Measurements from ENCODE around the gene RGS3.
A peak's percentile ranks its signal among the peaks of the same experiment; 100 is the strongest.

RGS3 gene

GRCh38 chr9:113608082-113608685 is 144.7 kb downstream of the RGS3 start:
- no peak for DNase-seq

GRCh38 chr9:113609562-113610318 is 146.2 kb downstream of the RGS3 start:
- DNase-seq = no peak

- DNase-seq = no peak
These were observed 148.1 kb downstream of the RGS3 start for GRCh38 chr9:113611461-113612215.

GRCh38 chr9:113612216-113612747 is 148.8 kb downstream of the RGS3 start:
- no peak for DNase-seq

- no peak for DNase-seq
These were observed 149.3 kb downstream of the RGS3 start for GRCh38 chr9:113612828-113613227.

GRCh38 chr9:113613815-113614413 is 150.4 kb downstream of the RGS3 start:
- no peak for DNase-seq

- DNase-seq = no peak
These were observed 151.5 kb downstream of the RGS3 start for GRCh38 chr9:113614843-113615648.

- no peak for DNase-seq
These were observed 152.6 kb downstream of the RGS3 start for GRCh38 chr9:113616116-113616515.

GRCh38 chr9:113616621-113617496 is 153.3 kb downstream of the RGS3 start:
- DNase-seq = no peak

- no peak for DNase-seq
These were observed 154.0 kb downstream of the RGS3 start for GRCh38 chr9:113617550-113617949.

- no peak for DNase-seq
These were observed 155.4 kb downstream of the RGS3 start for GRCh38 chr9:113618836-113619490.

GRCh38 chr9:113619491-113620376 is 156.2 kb downstream of the RGS3 start:
- DNase-seq = no peak

- peak in 1 of 2 donors; percentile 30 for DNase-seq
These were observed 157.0 kb downstream of the RGS3 start for GRCh38 chr9:113620377-113621161.

GRCh38 chr9:113621309-113621791 is 157.8 kb downstream of the RGS3 start:
- no peak for DNase-seq

GRCh38 chr9:113621980-113622379 is 158.5 kb downstream of the RGS3 start:
- DNase-seq = no peak

GRCh38 chr9:113622600-113623400 is 159.3 kb downstream of the RGS3 start:
- DNase-seq = peak; percentile 62 to 63

- DNase-seq = no peak
These were observed 160.4 kb downstream of the RGS3 start for GRCh38 chr9:113623851-113624485.

All from stimulated activated CD4-positive, alpha-beta T cell treated with anti-CD3 and anti-CD28 coated beads, Interleukin-2, amount 100 ng/mL, for 48 hours (primary cell).